ENCODE data around the gene CKS1B.
"Not testable (repeated sequence)": the region's sequence is repeated elsewhere in the genome, so short reads cannot be mapped to it uniquely, and the experiment has no call there.

CKS1B gene

GRCh38 chr1:154987326-154987725 lies 12.8 kb downstream of the CKS1B start:
- DNase-seq (ENCODE audit: low spot score): no peak

- DNase-seq (ENCODE audit: low spot score): no peak
Measured at GRCh38 chr1:154988058-154988954, 13.8 kb downstream of the CKS1B start.

GRCh38 chr1:154989195-154989860 lies 14.8 kb downstream of the CKS1B start:
- DNase-seq (ENCODE audit: low spot score): no peak

- no peak for DNase-seq (ENCODE audit: low spot score)
Measured at GRCh38 chr1:154990276-154990675, 15.8 kb downstream of the CKS1B start.

GRCh38 chr1:154992721-154993571 lies 18.5 kb downstream of the CKS1B start:
- DNase-seq (ENCODE audit: low spot score): no peak

GRCh38 chr1:154993572-154994268 lies 19.2 kb downstream of the CKS1B start, which contains the start of gene LENEP:
TSS of gene LENEP (plus strand) at chr1:154993586. CDS start at chr1:154993608, 22 bp downstream.
- no peak for DNase-seq (ENCODE audit: low spot score)

GRCh38 chr1:154994269-154994587 lies 19.7 kb downstream of the CKS1B start:
- no peak for DNase-seq (ENCODE audit: low spot score)

- no peak for DNase-seq (ENCODE audit: low spot score)
Measured at GRCh38 chr1:154994591-154994990, 20.1 kb downstream of the CKS1B start.

- not testable (repeated sequence) for DNase-seq (ENCODE audit: low spot score)
Measured at GRCh38 chr1:154995301-154995983, 21.0 kb downstream of the CKS1B start.

- no peak for DNase-seq (ENCODE audit: low spot score)
Measured at GRCh38 chr1:154996966-154997701, 22.7 kb downstream of the CKS1B start.

- no peak for DNase-seq (ENCODE audit: low spot score)
Measured at GRCh38 chr1:154998201-154998780, 23.8 kb downstream of the CKS1B start.

- DNase-seq (ENCODE audit: low spot score): peak; percentile 80
Measured at GRCh38 chr1:154998818-154999570, 24.5 kb downstream of the CKS1B start.

- DNase-seq (ENCODE audit: low spot score): no peak
Measured at GRCh38 chr1:154999571-155000410, 25.3 kb downstream of the CKS1B start.

- no peak for DNase-seq (ENCODE audit: low spot score)
Measured at GRCh38 chr1:155000411-155000725, 25.9 kb downstream of the CKS1B start.

- DNase-seq (ENCODE audit: low spot score): peak; percentile 88
Measured at GRCh38 chr1:155000726-155001424, 26.4 kb downstream of the CKS1B start.

- no peak for DNase-seq (ENCODE audit: low spot score)
Measured at GRCh38 chr1:155001425-155001674, 26.9 kb downstream of the CKS1B start.

- DNase-seq (ENCODE audit: low spot score): peak; percentile 98
Measured at GRCh38 chr1:155001675-155002463, 27.4 kb downstream of the CKS1B start.
